ENCODE data around the gene COL5A1.

DNA sequence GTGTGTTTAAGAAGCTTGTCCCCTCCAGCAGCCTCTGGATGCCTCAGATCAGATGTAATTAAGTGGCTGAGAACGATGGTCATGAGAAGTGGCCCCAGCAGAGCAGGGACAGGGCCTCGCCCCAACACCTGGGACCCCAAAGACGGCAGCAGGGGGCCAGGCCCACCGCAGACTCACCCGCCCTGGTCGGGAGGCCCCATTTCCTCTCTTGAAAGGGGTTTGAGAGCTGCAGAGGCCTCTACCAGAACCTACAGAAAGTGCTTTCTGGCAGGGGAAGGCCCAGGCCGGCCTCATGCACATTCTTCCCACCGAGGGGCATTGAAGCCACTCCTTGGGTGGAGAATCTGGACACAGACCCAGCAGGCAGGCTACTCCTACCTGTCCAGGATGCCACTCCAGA lies 153.8 kb downstream of the COL5A1 start:
- TF ChIP-seq POLR2AphosphoS5 (IDR thresholded peaks at IDR 0.05; ENCODE audit: low read depth, low read length) (no peak), SIN3A (IDR thresholded peaks at IDR 0.05; ENCODE audit: borderline replicate concordance, insufficient read depth, low read length) (no peak)
- TF ChIP-seq, protein P1, sequence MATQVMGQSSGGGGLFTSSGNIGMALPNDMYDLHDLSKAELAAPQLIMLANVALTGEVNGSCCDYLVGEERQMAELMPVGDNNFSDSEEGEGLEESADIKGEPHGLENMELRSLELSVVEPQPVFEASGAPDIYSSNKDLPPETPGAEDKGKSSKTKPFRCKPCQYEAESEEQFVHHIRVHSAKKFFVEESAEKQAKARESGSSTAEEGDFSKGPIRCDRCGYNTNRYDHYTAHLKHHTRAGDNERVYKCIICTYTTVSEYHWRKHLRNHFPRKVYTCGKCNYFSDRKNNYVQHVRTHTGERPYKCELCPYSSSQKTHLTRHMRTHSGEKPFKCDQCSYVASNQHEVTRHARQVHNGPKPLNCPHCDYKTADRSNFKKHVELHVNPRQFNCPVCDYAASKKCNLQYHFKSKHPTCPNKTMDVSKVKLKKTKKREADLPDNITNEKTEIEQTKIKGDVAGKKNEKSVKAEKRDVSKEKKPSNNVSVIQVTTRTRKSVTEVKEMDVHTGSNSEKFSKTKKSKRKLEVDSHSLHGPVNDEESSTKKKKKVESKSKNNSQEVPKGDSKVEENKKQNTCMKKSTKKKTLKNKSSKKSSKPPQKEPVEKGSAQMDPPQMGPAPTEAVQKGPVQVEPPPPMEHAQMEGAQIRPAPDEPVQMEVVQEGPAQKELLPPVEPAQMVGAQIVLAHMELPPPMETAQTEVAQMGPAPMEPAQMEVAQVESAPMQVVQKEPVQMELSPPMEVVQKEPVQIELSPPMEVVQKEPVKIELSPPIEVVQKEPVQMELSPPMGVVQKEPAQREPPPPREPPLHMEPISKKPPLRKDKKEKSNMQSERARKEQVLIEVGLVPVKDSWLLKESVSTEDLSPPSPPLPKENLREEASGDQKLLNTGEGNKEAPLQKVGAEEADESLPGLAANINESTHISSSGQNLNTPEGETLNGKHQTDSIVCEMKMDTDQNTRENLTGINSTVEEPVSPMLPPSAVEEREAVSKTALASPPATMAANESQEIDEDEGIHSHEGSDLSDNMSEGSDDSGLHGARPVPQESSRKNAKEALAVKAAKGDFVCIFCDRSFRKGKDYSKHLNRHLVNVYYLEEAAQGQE (IDR thresholded peaks at IDR 0.05; ENCODE audit: insufficient read depth in 1 of 2, low read depth in 2 of 2, low read length in 2 of 2): no peak

Measured in PFSK-1 (cell line).